HepG2 (cell line): Measurements from ENCODE around the gene EBP. TPM values are rescaled to one million over a fixed set of nuclear protein-coding genes. Genes with fewer than 3 reads are reported as not detected.

Source experiments
- GMEB1 ChIP-seq: sonication (generic); formaldehyde crosslinking; IDR thresholded peaks from 2 replicates; pipeline ENCODE4 v1.5.1; 2020; ENCODE audit warnings: missing genetic modification reagents, mild to moderate bottlenecking, borderline replicate concordance
- LCORL ChIP-seq, 2 experiments: fragments of 450-650 bp in 1 of 2; sonication (generic) in 1 of 2; formaldehyde crosslinking in 1 of 2; IDR thresholded peaks; 2 replicates each; pipeline versions ENCODE4 v1.5.0 to v1.6.1; 2017 to 2020; ENCODE audit warnings: antibody characterized with exemption in 1 of 2, missing genetic modification reagents in 1 of 2
- MAX ChIP-seq: IDR thresholded peaks from 2 replicates; pipeline ENCODE4 v1.6.1; 2012; ENCODE audit warnings: inconsistent platforms
- PHF8 ChIP-seq: sonication (generic); formaldehyde crosslinking; IDR thresholded peaks from 2 replicates; pipeline ENCODE4 v1.5.0; 2020; ENCODE audit warnings: missing genetic modification reagents
- SMYD3 ChIP-seq: sonication (generic); formaldehyde crosslinking; IDR thresholded peaks from 2 replicates; pipeline ENCODE4 v1.8.1; 2023; ENCODE audit warnings: mild to moderate bottlenecking, missing genetic modification reagents
- SNAPC2 ChIP-seq: sonication (generic); formaldehyde crosslinking; IDR thresholded peaks from 2 replicates; pipeline ENCODE4 v1.8.1; 2022; ENCODE audit warnings: mild to moderate bottlenecking, missing genetic modification reagents
- SOX5 ChIP-seq: IDR thresholded peaks from 2 replicates; pipeline ENCODE4 v1.6.1; 2016; ENCODE audit warnings: borderline replicate concordance
- THYN1 ChIP-seq: sonication (generic); formaldehyde crosslinking; IDR thresholded peaks from 2 replicates; pipeline ENCODE4 v1.8.1; 2023; ENCODE audit warnings: low read depth, mild to moderate bottlenecking, moderate library complexity, missing genetic modification reagents, borderline replicate concordance
- YY1 ChIP-seq: IDR thresholded peaks from 2 replicates; pipeline ENCODE4 v1.6.1; 2011; ENCODE audit warnings: low read length, low read depth, moderate library complexity, mild to moderate bottlenecking; ENCODE audit not compliant: insufficient read depth, insufficient replicate concordance
- ZNF143 ChIP-seq: sonication (generic); formaldehyde crosslinking; IDR thresholded peaks from 2 replicates; pipeline ENCODE4 v1.4.0; 2020; ENCODE audit warnings: missing genetic modification reagents
- ZNF20 ChIP-seq: sonication (generic); formaldehyde crosslinking; IDR thresholded peaks from 2 replicates; pipeline ENCODE4 v1.4.0; 2020; ENCODE audit warnings: mild to moderate bottlenecking, moderate library complexity, missing genetic modification reagents
- ZNF235 ChIP-seq: sonication (generic); formaldehyde crosslinking; IDR thresholded peaks from 2 replicates; pipeline ENCODE4 v1.8.1; 2023; ENCODE audit warnings: mild to moderate bottlenecking, missing genetic modification reagents, borderline replicate concordance
- ZNF274 ChIP-seq: sonication (generic); formaldehyde crosslinking; IDR thresholded peaks from 2 replicates; pipeline ENCODE4 v1.5.1; 2020; ENCODE audit warnings: mild to moderate bottlenecking, missing genetic modification reagents
- ZNF275 ChIP-seq: sonication (generic); formaldehyde crosslinking; IDR thresholded peaks from 2 replicates; pipeline ENCODE4 v1.8.0; 2022; ENCODE audit warnings: missing genetic modification reagents, mild to moderate bottlenecking, inconsistent platforms, borderline replicate concordance
- ZNF335 ChIP-seq: sonication (generic); formaldehyde crosslinking; IDR thresholded peaks from 2 replicates; pipeline ENCODE4 v1.4.0; 2020; ENCODE audit warnings: missing genetic modification reagents
- ZNF354B ChIP-seq: sonication (generic); formaldehyde crosslinking; IDR thresholded peaks from 2 replicates; pipeline ENCODE4 v1.8.0; 2022; ENCODE audit warnings: mild to moderate bottlenecking, missing genetic modification reagents
- ZNF441 ChIP-seq: sonication (generic); formaldehyde crosslinking; IDR thresholded peaks from 2 replicates; pipeline ENCODE4 v1.7.0; 2021; ENCODE audit warnings: missing genetic modification reagents, borderline replicate concordance
- ZNF646 ChIP-seq: sonication (generic); formaldehyde crosslinking; IDR thresholded peaks from 2 replicates; pipeline ENCODE4 v1.9.0; 2021; ENCODE audit warnings: mild to moderate bottlenecking, missing genetic modification reagents
- ZNF660 ChIP-seq: sonication (generic); formaldehyde crosslinking; IDR thresholded peaks from 2 replicates; pipeline ENCODE4 v1.5.1; 2020; ENCODE audit warnings: mild to moderate bottlenecking, low read depth, missing genetic modification reagents, borderline replicate concordance
- ZSCAN9 ChIP-seq: IDR thresholded peaks from 2 replicates; pipeline ENCODE4 v1.6.1; 2016; ENCODE audit warnings: borderline replicate concordance
- polyA plus RNA-seq, 8 experiments: library from polyadenylated mRNA; depleted of rRNA in 3 of 8; stranded (reverse) in 7 of 8; unstranded in 1 of 8; fragments of >200 nt; fragmentation: Illumina TruSeq in 4 of 8; extraction: Trizol in 4 of 8; gene quantifications; 2 replicates each; pipeline versions ENCODE4 v1.2.1 to v1.2.3, GENCODE V29; 2011 to 2016; ENCODE audit warnings: low read depth in 4 of 8, missing spikeins in 1 of 8, mixed read lengths in 1 of 8; ENCODE audit not compliant: insufficient read depth in 1 of 8
- total RNA-seq, 5 experiments: library from RNA; depleted of rRNA; stranded (reverse); fragments of >200 nt; fragmentation: Illumina TruSeq; extraction: Trizol; gene quantifications; 2 replicates each; pipeline ENCODE4 v1.2.3, GENCODE V29; 2016; ENCODE audit warnings: low read depth in 1 of 5

Gene EBP
- total and polyA plus RNA-seq, 2 of the 13 experiments (the other 11 are each of a cell fraction or from before 2014, with no cell fraction given): 106 to 260 TPM

GRCh38 chrX:48521353-48522243, at the start of gene EBP (continued):
- peak; percentile 37; the same call in 1 of the 2 replicates for TF ChIP-seq GMEB1 (CRISPR knock-in tag)
- TF ChIP-seq SOX5 (CRISPR knock-in tag): no peak
- no peak for TF ChIP-seq ZNF646 (CRISPR knock-in tag)
- no peak for TF ChIP-seq THYN1 (CRISPR knock-in tag)
- no peak for TF ChIP-seq ZNF143 (CRISPR knock-in tag)
- TF ChIP-seq ZNF441 (CRISPR knock-in tag): no peak; the same call in 1 of the 2 replicates
- TF ChIP-seq ZNF20 (CRISPR knock-in tag): no peak
- peak; percentile 7 for TF ChIP-seq MAX
- TF ChIP-seq PHF8 (CRISPR knock-in tag): peak; percentile 51
- TF ChIP-seq ZNF274 (CRISPR knock-in tag): 0 out of 2 replicates have a peak, but pooled peaks have one; percentile 38
- TF ChIP-seq YY1: peak; percentile 77
- TF ChIP-seq ZNF275 (CRISPR knock-in tag): no peak
- TF ChIP-seq LCORL (IDR thresholded peaks at IDR 0.05): no peak
- TF ChIP-seq LCORL (CRISPR knock-in tag; IDR thresholded peaks at IDR 0.05): no peak
- TF ChIP-seq SNAPC2 (CRISPR knock-in tag): 0 out of 2 replicates have a peak, but pooled peaks have one; percentile 44
- no peak for TF ChIP-seq ZSCAN9 (CRISPR knock-in tag)
- TF ChIP-seq ZNF354B: no peak
- TF ChIP-seq SMYD3 (CRISPR knock-in tag): no peak
- no peak for TF ChIP-seq ZNF660 (CRISPR knock-in tag)
- no peak for TF ChIP-seq ZNF335 (CRISPR knock-in tag)
- TF ChIP-seq ZNF235: no peak
